Loucy (cell line): ENCODE data around the gene AP1M1.

Source experiments
- CTCF ChIP-seq: fragments of 200-600 bp; sonication (generic); conservative IDR thresholded peaks from 2 replicates; pipeline ENCODE4 v1.5.1; 2014; ENCODE audit warnings: mild to moderate bottlenecking, antibody characterized with exemption, low read length
- EZH2phosphoT487 ChIP-seq: fragments of 200-600 bp; IDR thresholded peaks from 2 replicates; pipeline ENCODE4 v1.6.1; 2018; ENCODE audit warnings: antibody characterized with exemption, mild to moderate bottlenecking, moderate library complexity, borderline replicate concordance

DNA sequence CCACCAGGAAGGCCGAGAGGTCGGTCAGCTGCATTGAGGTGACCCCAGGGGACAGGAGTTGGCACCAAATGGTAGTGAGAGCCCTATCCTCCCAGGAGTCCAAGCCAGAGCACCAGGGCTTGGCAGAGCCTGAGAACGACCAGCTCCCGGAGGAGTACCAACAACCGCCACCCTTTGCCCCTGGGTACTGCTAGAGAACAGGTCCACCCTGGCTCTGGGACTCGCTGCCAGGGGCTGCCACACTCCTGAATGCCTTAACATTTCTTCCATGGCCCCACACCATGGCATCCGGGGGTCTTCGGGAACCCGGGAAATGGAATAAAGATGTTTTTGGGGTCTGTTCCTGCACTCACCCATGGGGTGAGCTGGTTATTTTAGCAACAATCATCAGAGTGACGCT lies 40.1 kb upstream of the AP1M1 start:
- TF ChIP-seq CTCF (no peak), EZH2phosphoT487 (no peak)
